ENCODE results near the gene ATP2C1. TPM values are rescaled to one million over a fixed set of nuclear protein-coding genes. Genes with fewer than 3 reads are reported as not detected.

Gene ATP2C1
- total and polyA plus RNA-seq, 2 of the 13 experiments (the other 11 are each of a cell fraction or from before 2014, with no cell fraction given): 32.4 to 37.6 TPM

GRCh38 chr3:131026321-131027151 lies 132.7 kb downstream of the ATP2C1 start, which contains the start of the genes ASTE1 and NEK11 (continued):
- TF ChIP-seq NFAT5 (CRISPR knock-in tag; IDR thresholded peaks at IDR 0.05): no peak; the same call in 1 of the 2 replicates
- peak; percentile 19; the same call in 1 of the 2 replicates for TF ChIP-seq ZFP90 (CRISPR knock-in tag; IDR thresholded peaks at IDR 0.05; ENCODE audit: borderline replicate concordance)
- TF ChIP-seq ZFP41 (CRISPR knock-in tag; IDR thresholded peaks at IDR 0.05; ENCODE audit: borderline replicate concordance): peak; percentile 57; the same call in 1 of the 2 replicates
- no peak for TF ChIP-seq IKZF4 (CRISPR knock-in tag; IDR thresholded peaks at IDR 0.05; ENCODE audit: borderline replicate concordance, low read depth, not compliant biosample characterization)
- no peak for TF ChIP-seq NFATC3 (CRISPR knock-in tag; IDR thresholded peaks at IDR 0.05)
- TF ChIP-seq TIGD3 (CRISPR knock-in tag; IDR thresholded peaks at IDR 0.05; ENCODE audit: borderline replicate concordance): no peak
- TF ChIP-seq ZNF766 (CRISPR knock-in tag; IDR thresholded peaks at IDR 0.05; ENCODE audit: borderline replicate concordance): no peak
- no peak for TF ChIP-seq ZBTB14 (CRISPR knock-in tag; IDR thresholded peaks at IDR 0.05)
- no peak for TF ChIP-seq CCDC6 (CRISPR knock-in tag; IDR thresholded peaks at IDR 0.05)
- TF ChIP-seq NBN (conservative IDR thresholded peaks at IDR 0.05): no peak
- no peak for TF ChIP-seq SATB2 (CRISPR knock-in tag; IDR thresholded peaks at IDR 0.05)
- peak; percentile 74; the same call in 1 of the 2 replicates for TF ChIP-seq ZNF598 (CRISPR knock-in tag; IDR thresholded peaks at IDR 0.05; ENCODE audit: borderline replicate concordance)
- TF ChIP-seq ZBTB10 (CRISPR knock-in tag; IDR thresholded peaks at IDR 0.05; ENCODE audit: borderline replicate concordance): no peak
- TF ChIP-seq ZNF331 (CRISPR knock-in tag; IDR thresholded peaks at IDR 0.05): 0 out of 2 replicates have a peak, but pooled peaks have one; percentile 23
- TF ChIP-seq ZNF883 (CRISPR knock-in tag; IDR thresholded peaks at IDR 0.05; ENCODE audit: not compliant biosample characterization): peak; percentile 70
- TF ChIP-seq SMYD3 (CRISPR knock-in tag; IDR thresholded peaks at IDR 0.05): no peak; the same call in 1 of the 2 replicates
- TF ChIP-seq ZNF782 (CRISPR knock-in tag; IDR thresholded peaks at IDR 0.05; ENCODE audit: borderline replicate concordance): peak; percentile 74; the same call in 1 of the 2 replicates
- no peak for TF ChIP-seq NR3C1 (CRISPR knock-in tag; IDR thresholded peaks at IDR 0.05)

Data from HepG2 (cell line).